H1 (cell line): ENCODE data around the gene ERC1.

Source experiments
- ATF3 ChIP-seq: IDR thresholded peaks from 2 replicates; pipeline ENCODE4 v1.6.1; 2011; ENCODE audit warnings: low read depth, mild to moderate bottlenecking, low read length; ENCODE audit not compliant: insufficient read depth
- CBX5 ChIP-seq: fragments of 300-800, 300-1000 bp; sonication (generic); IDR thresholded peaks from 2 replicates; pipeline ENCODE4 v1.7.1; 2016; ENCODE audit warnings: antibody characterized with exemption, low read length, low read depth
- CREB1 ChIP-seq: IDR thresholded peaks from 2 replicates; pipeline ENCODE4 v1.6.1; 2012; ENCODE audit warnings: inconsistent platforms
- CTCF ChIP-seq, 3 experiments: IDR thresholded peaks; 1 replicate in 2 of 3; 2 replicates in 1 of 3; pipeline versions ENCODE4 v1.5.1 to v1.6.1; 2011; ENCODE audit warnings: low read length in 3 of 3, mild to moderate bottlenecking in 3 of 3, inconsistent platforms in 2 of 3, low read depth in 1 of 3, moderate library complexity in 1 of 3; ENCODE audit not compliant: insufficient read depth in 1 of 3; ENCODE audit errors: control extremely low read depth in 1 of 3
- EGR1 ChIP-seq: IDR thresholded peaks from 2 replicates; pipeline ENCODE4 v1.6.1; 2011; ENCODE audit warnings: low read depth, low read length, borderline replicate concordance
- EP300 ChIP-seq, 2 experiments: IDR thresholded peaks; 1 replicate in 1 of 2; 2 replicates in 1 of 2; pipeline ENCODE4 v1.6.1; 2011 to 2012; ENCODE audit warnings: low read depth in 2 of 2, low read length in 2 of 2, mild to moderate bottlenecking in 2 of 2, borderline replicate concordance in 1 of 2, inconsistent platforms in 1 of 2, moderate library complexity in 1 of 2
- KDM1A ChIP-seq: fragments of 200-600, 300-600 bp; sonication (generic); IDR thresholded peaks from 2 replicates; pipeline ENCODE4 v1.7.1; 2016; ENCODE audit warnings: mild to moderate bottlenecking, low read length, borderline replicate concordance
- NRF1 ChIP-seq: IDR thresholded peaks from 2 replicates; pipeline ENCODE4 v1.6.1; 2011; ENCODE audit warnings: mild to moderate bottlenecking, low read depth, low read length, improper control_type of control experiment
- POLR2A ChIP-seq, 2 experiments: IDR thresholded peaks; 1 replicate in 1 of 2; 2 replicates in 1 of 2; pipeline ENCODE4 v1.6.1; 2011; ENCODE audit warnings: low read depth in 2 of 2, low read length in 2 of 2, mild to moderate bottlenecking in 2 of 2; ENCODE audit errors: control extremely low read depth in 1 of 2
- POLR2AphosphoS5 ChIP-seq: IDR thresholded peaks from 2 replicates; pipeline ENCODE4 v1.6.1; 2011; ENCODE audit warnings: low read depth, low read length
- SIN3A ChIP-seq, 2 experiments: IDR thresholded peaks in 1 of 2; conservative IDR thresholded peaks in 1 of 2; 2 replicates each; pipeline ENCODE4 v1.6.1; 2011 to 2012; ENCODE audit warnings: low read length in 2 of 2, improper control_type of control experiment in 1 of 2, low read depth in 1 of 2, mild to moderate bottlenecking in 1 of 2

GRCh38 chr12:1539135-1539534 lies 548.1 kb downstream of the ERC1 start:
- TF ChIP-seq EGR1 = no peak
- no peak for TF ChIP-seq POLR2A (IDR thresholded peaks at IDR 0.05; ENCODE audit: control extremely low read depth in 1 of 2, low read depth in 2 of 2, low read length in 2 of 2)
- TF ChIP-seq EP300 (IDR thresholded peaks at IDR 0.05; ENCODE audit: borderline replicate concordance in 1 of 2, low read depth in 2 of 2, low read length in 2 of 2) = no peak
- no peak for TF ChIP-seq CTCF (IDR thresholded peaks at IDR 0.05; ENCODE audit: control extremely low read depth in 1 of 3, insufficient read depth in 1 of 3, low read depth in 1 of 3, low read length in 3 of 3)
- no peak for TF ChIP-seq SIN3A (conservative IDR thresholded peaks at IDR 0.05 in 1 of 2, IDR thresholded peaks at IDR 0.05 in 1 of 2; ENCODE audit: low read depth in 1 of 2, low read length in 2 of 2)
- TF ChIP-seq ATF3 = no peak
- no peak for TF ChIP-seq CREB1
- TF ChIP-seq CBX5 = no peak
- TF ChIP-seq KDM1A = no peak
- TF ChIP-seq POLR2AphosphoS5 = no peak
- TF ChIP-seq NRF1 = no peak
